ENCODE data around the gene ELMO1. TPM values are rescaled to one million over a fixed set of nuclear protein-coding genes. Genes with fewer than 3 reads are reported as not detected.

Gene ELMO1
- total and polyA plus RNA-seq, 4 donors: 6.7 to 51.5 (median 14.8) TPM

DNA sequence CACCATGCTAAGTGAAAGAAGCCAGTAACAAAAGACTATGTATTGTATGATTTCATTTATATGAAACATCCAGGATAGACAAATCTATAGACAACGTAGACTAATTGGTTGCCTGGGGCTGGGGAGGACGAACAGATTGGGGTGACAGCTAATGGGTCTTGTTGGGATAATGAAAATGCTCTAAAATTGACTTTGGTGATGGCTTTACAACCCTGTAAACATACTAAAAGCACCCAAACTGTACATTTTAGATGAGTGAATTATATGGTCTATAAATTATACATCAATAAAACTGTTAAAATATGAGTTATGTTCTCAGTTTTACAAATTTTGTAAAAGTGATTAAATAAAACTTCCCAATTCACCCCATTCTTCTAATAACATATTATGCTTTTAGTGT, 261.5 kb downstream of the ELMO1 start:
- TF ChIP-seq SP1 (IDR thresholded peaks at IDR 0.05) (no peak), JUND (IDR thresholded peaks at IDR 0.05) (no peak), YY1 (IDR thresholded peaks at IDR 0.05) (no peak), FOXA2 (IDR thresholded peaks at IDR 0.05) (no peak), TAF1 (conservative IDR thresholded peaks at IDR 0.05) (no peak), GABPA (IDR thresholded peaks at IDR 0.05 in 1 of 2, conservative IDR thresholded peaks at IDR 0.05 in 1 of 2) (no peak), NR2F2 (IDR thresholded peaks at IDR 0.05) (no peak), HNF4G (IDR thresholded peaks at IDR 0.05) (no peak), HNF4A (conservative IDR thresholded peaks at IDR 0.05) (no peak), RAD21 (IDR thresholded peaks at IDR 0.05) (no peak), FOXA1 (IDR thresholded peaks at IDR 0.05) (no peak), EGR1 (IDR thresholded peaks at IDR 0.05; ENCODE audit: low read depth in 2 of 2) (no peak), RXRA (IDR thresholded peaks at IDR 0.05) (no peak)
- TF ChIP-seq, protein P1, sequence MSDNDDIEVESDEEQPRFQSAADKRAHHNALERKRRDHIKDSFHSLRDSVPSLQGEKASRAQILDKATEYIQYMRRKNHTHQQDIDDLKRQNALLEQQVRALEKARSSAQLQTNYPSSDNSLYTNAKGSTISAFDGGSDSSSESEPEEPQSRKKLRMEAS (IDR thresholded peaks at IDR 0.05): no peak
- TF ChIP-seq, protein P2, sequence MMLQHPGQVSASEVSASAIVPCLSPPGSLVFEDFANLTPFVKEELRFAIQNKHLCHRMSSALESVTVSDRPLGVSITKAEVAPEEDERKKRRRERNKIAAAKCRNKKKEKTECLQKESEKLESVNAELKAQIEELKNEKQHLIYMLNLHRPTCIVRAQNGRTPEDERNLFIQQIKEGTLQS (IDR thresholded peaks at IDR 0.05): no peak
- TF ChIP-seq, protein P3, sequence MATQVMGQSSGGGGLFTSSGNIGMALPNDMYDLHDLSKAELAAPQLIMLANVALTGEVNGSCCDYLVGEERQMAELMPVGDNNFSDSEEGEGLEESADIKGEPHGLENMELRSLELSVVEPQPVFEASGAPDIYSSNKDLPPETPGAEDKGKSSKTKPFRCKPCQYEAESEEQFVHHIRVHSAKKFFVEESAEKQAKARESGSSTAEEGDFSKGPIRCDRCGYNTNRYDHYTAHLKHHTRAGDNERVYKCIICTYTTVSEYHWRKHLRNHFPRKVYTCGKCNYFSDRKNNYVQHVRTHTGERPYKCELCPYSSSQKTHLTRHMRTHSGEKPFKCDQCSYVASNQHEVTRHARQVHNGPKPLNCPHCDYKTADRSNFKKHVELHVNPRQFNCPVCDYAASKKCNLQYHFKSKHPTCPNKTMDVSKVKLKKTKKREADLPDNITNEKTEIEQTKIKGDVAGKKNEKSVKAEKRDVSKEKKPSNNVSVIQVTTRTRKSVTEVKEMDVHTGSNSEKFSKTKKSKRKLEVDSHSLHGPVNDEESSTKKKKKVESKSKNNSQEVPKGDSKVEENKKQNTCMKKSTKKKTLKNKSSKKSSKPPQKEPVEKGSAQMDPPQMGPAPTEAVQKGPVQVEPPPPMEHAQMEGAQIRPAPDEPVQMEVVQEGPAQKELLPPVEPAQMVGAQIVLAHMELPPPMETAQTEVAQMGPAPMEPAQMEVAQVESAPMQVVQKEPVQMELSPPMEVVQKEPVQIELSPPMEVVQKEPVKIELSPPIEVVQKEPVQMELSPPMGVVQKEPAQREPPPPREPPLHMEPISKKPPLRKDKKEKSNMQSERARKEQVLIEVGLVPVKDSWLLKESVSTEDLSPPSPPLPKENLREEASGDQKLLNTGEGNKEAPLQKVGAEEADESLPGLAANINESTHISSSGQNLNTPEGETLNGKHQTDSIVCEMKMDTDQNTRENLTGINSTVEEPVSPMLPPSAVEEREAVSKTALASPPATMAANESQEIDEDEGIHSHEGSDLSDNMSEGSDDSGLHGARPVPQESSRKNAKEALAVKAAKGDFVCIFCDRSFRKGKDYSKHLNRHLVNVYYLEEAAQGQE (IDR thresholded peaks at IDR 0.05): no peak
- TF ChIP-seq, protein P4, sequence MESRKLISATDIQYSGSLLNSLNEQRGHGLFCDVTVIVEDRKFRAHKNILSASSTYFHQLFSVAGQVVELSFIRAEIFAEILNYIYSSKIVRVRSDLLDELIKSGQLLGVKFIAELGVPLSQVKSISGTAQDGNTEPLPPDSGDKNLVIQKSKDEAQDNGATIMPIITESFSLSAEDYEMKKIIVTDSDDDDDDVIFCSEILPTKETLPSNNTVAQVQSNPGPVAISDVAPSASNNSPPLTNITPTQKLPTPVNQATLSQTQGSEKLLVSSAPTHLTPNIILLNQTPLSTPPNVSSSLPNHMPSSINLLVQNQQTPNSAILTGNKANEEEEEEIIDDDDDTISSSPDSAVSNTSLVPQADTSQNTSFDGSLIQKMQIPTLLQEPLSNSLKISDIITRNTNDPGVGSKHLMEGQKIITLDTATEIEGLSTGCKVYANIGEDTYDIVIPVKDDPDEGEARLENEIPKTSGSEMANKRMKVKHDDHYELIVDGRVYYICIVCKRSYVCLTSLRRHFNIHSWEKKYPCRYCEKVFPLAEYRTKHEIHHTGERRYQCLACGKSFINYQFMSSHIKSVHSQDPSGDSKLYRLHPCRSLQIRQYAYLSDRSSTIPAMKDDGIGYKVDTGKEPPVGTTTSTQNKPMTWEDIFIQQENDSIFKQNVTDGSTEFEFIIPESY (IDR thresholded peaks at IDR 0.05): no peak
- TF ChIP-seq, protein P5, sequence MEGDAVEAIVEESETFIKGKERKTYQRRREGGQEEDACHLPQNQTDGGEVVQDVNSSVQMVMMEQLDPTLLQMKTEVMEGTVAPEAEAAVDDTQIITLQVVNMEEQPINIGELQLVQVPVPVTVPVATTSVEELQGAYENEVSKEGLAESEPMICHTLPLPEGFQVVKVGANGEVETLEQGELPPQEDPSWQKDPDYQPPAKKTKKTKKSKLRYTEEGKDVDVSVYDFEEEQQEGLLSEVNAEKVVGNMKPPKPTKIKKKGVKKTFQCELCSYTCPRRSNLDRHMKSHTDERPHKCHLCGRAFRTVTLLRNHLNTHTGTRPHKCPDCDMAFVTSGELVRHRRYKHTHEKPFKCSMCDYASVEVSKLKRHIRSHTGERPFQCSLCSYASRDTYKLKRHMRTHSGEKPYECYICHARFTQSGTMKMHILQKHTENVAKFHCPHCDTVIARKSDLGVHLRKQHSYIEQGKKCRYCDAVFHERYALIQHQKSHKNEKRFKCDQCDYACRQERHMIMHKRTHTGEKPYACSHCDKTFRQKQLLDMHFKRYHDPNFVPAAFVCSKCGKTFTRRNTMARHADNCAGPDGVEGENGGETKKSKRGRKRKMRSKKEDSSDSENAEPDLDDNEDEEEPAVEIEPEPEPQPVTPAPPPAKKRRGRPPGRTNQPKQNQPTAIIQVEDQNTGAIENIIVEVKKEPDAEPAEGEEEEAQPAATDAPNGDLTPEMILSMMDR (IDR thresholded peaks at IDR 0.05; ENCODE audit: low read depth, low read length, missing input control): no peak
- no peaks in the 10 kb centered on the region for H3K36me3 ChIP-seq (ENCODE audit: control insufficient read depth in 4 of 4, insufficient read depth in 3 of 4, low read depth in 1 of 4, low read length in 3 of 4)
- WGBS: 46% methylated on average over 2 of the region's 2 CpGs
- no peaks in the 10 kb centered on the region for H3K9me3 ChIP-seq (ENCODE audit: control insufficient read depth in 4 of 4, low read length in 3 of 4)
- H3K4me1 ChIP-seq (ENCODE audit: control insufficient read depth in 4 of 4, insufficient read depth in 4 of 4, low read length in 3 of 4): peaks cover 2 to 10% (median 6%) of the 10 kb centered on the region in 4 donors
- no peak overlapping the region for H3K4me3 ChIP-seq (ENCODE audit: low read depth in 1 of 3, low read length in 3 of 3)
- DNase-seq (ENCODE audit: low spot score): no peak
- no peaks in the 10 kb centered on the region for H3K27me3 ChIP-seq (ENCODE audit: control insufficient read depth in 4 of 4, insufficient read depth in 4 of 4, low read length in 3 of 4)
- H3K27ac ChIP-seq (ENCODE audit: low read depth in 1 of 2, low read length in 2 of 2): no peak overlapping the region
- no peak overlapping the region for H3K9ac ChIP-seq (ENCODE audit: low read depth in 1 of 2, low read length in 2 of 2)

All from liver (tissue), 9 donors.